Karpas-422 (cell line): ENCODE data around the gene UBQLN1. TPM values are rescaled to one million over a fixed set of nuclear protein-coding genes. Genes with fewer than 3 reads are reported as not detected.

ENCODE experiments used
- DNase-seq: peaks from one replicate; pipeline ENCODE4 v3.0.0-alpha.2; 2015
- H2AFZ ChIP-seq: fragments of 200-600 bp; sonication (generic); 2 replicates; pipeline ENCODE4 v1.6.1; 2014; ENCODE audit warnings: antibody characterized with exemption, low read length, mixed read lengths
- H3K27ac ChIP-seq: fragments of 200-600 bp; sonication (generic); 2 replicates; pipeline ENCODE4 v1.5.1; 2014; ENCODE audit warnings: mild to moderate bottlenecking, low read length, moderate library complexity
- H3K27me3 ChIP-seq: fragments of 200-600 bp; sonication (generic); 2 replicates; pipeline ENCODE4 v1.6.1; 2014; ENCODE audit warnings: low read length, mixed read lengths
- H3K36me3 ChIP-seq: fragments of 200-600 bp; sonication (generic); 2 replicates; pipeline ENCODE4 v1.6.1; 2014; ENCODE audit warnings: low read length, mixed read lengths; ENCODE audit not compliant: insufficient read depth
- H3K4me1 ChIP-seq: fragments of 200-600 bp; sonication (generic); 2 replicates; pipeline ENCODE4 v1.6.1; 2014; ENCODE audit warnings: mild to moderate bottlenecking, low read length, mixed read lengths
- H3K4me2 ChIP-seq: fragments of 200-600 bp; sonication (generic); 2 replicates; pipeline ENCODE4 v1.6.1; 2014; ENCODE audit warnings: low read length, low read depth, mild to moderate bottlenecking; ENCODE audit not compliant: poor library complexity, severe bottlenecking
- H3K4me3 ChIP-seq: fragments of 200-600 bp; sonication (generic); 2 replicates; pipeline ENCODE4 v1.5.1; 2014; ENCODE audit warnings: mild to moderate bottlenecking, antibody characterized with exemption, low read length, mixed read lengths
- H3K79me2 ChIP-seq: fragments of 200-600 bp; sonication (generic); 2 replicates; pipeline ENCODE4 v1.6.1; 2014; ENCODE audit warnings: mild to moderate bottlenecking, low read length, mixed read lengths
- H3K9ac ChIP-seq: fragments of 200-600 bp; sonication (generic); 2 replicates; pipeline ENCODE4 v1.6.0; 2014; ENCODE audit warnings: low read length
- H3K9me2 ChIP-seq: fragments of 200-600 bp; sonication (generic), shearing (Covaris generic); replicated peaks from 2 replicates; pipeline ENCODE4 v1.6.0; 2014; ENCODE audit warnings: mild to moderate bottlenecking, low read length, moderate library complexity; ENCODE audit not compliant: insufficient read depth
- H3K9me3 ChIP-seq: fragments of 300-700, 200-600 bp; sonication (generic); 2 replicates; pipeline ENCODE4 v1.6.1; 2014; ENCODE audit warnings: low read length, mixed read lengths
- H4K20me1 ChIP-seq: fragments of 200-600 bp; sonication (generic); 2 replicates; pipeline ENCODE4 v1.6.1; 2014; ENCODE audit warnings: mild to moderate bottlenecking, antibody characterized with exemption, low read length, low read depth; ENCODE audit not compliant: insufficient read depth
- total RNA-seq: library from RNA; depleted of rRNA; stranded (reverse); fragments of >200 nt; shearing (Covaris generic); gene quantifications from 2 replicates; pipeline ENCODE4 v1.2.3, GENCODE V29; 2014; ENCODE audit warnings: low replicate concordance

UBQLN1 gene
- total RNA-seq, 1 experiment from 2014 or later = 118 TPM

GRCh38 chr9:83722726-83723495, 15.2 kb upstream of the UBQLN1 start:
- Histone ChIP-seq H3K9me3 (peaks cover 5% of the 10 kb centered on the region), H3K4me1 (no peaks in the 10 kb centered on the region), H3K9me2 (no peaks in the 10 kb centered on the region), H3K9ac (no peak overlapping the region), H3K36me3 (no peaks in the 10 kb centered on the region), H3K79me2 (no peaks in the 10 kb centered on the region), H3K27me3 (no peaks in the 10 kb centered on the region), H3K4me3 (no peak overlapping the region), H4K20me1 (no peaks in the 10 kb centered on the region), H3K4me2 (no peak overlapping the region), H2AFZ (no peak overlapping the region), H3K27ac (no peak overlapping the region)
- no peak for DNase-seq

- H3K9me3 ChIP-seq = peaks cover 5% of the 10 kb centered on the region
- H3K36me3 ChIP-seq = no peaks in the 10 kb centered on the region
- no peak overlapping the region for H3K4me2 ChIP-seq
- H3K4me1 ChIP-seq = no peaks in the 10 kb centered on the region
- H3K4me3 ChIP-seq = no peak overlapping the region
- H3K79me2 ChIP-seq = no peaks in the 10 kb centered on the region
- H3K9ac ChIP-seq = no peak overlapping the region
- H3K27me3 ChIP-seq = no peaks in the 10 kb centered on the region
- no peak for DNase-seq
- no peaks in the 10 kb centered on the region for H3K9me2 ChIP-seq
- H3K27ac ChIP-seq = no peak overlapping the region
- H2AFZ ChIP-seq = no peak overlapping the region
- no peaks in the 10 kb centered on the region for H4K20me1 ChIP-seq
Measured at GRCh38 chr9:83721509-83721908, 13.8 kb upstream of the UBQLN1 start.

- Histone ChIP-seq H3K4me2 (no peak overlapping the region), H3K27me3 (no peaks in the 10 kb centered on the region), H2AFZ (no peak overlapping the region), H4K20me1 (no peaks in the 10 kb centered on the region), H3K9me3 (no peaks in the 10 kb centered on the region), H3K79me2 (no peaks in the 10 kb centered on the region), H3K36me3 (no peaks in the 10 kb centered on the region), H3K4me1 (peaks cover 14% of the 10 kb centered on the region), H3K9me2 (no peaks in the 10 kb centered on the region), H3K9ac (no peak overlapping the region), H3K4me3 (no peak overlapping the region), H3K27ac (no peak overlapping the region)
- DNase-seq = no peak
Measured at GRCh38 chr9:83715794-83716193, 8.0 kb upstream of the UBQLN1 start.

GRCh38 chr9:83715221-83715620, 7.5 kb upstream of the UBQLN1 start:
- Histone ChIP-seq H4K20me1 (no peaks in the 10 kb centered on the region), H3K36me3 (no peaks in the 10 kb centered on the region), H3K79me2 (no peaks in the 10 kb centered on the region), H3K9me3 (no peaks in the 10 kb centered on the region), H2AFZ (no peak overlapping the region), H3K9me2 (no peaks in the 10 kb centered on the region), H3K9ac (no peak overlapping the region), H3K27ac (no peak overlapping the region), H3K4me1 (peaks cover 14% of the 10 kb centered on the region), H3K4me2 (no peak overlapping the region), H3K4me3 (no peak overlapping the region), H3K27me3 (no peaks in the 10 kb centered on the region)
- no peak for DNase-seq

GRCh38 chr9:83714329-83714728, 6.6 kb upstream of the UBQLN1 start:
- Histone ChIP-seq H4K20me1 (no peaks in the 10 kb centered on the region), H3K79me2 (no peaks in the 10 kb centered on the region), H2AFZ (peak overlapping the region; percentile 22; the same call in 1 of the 2 replicates), H3K9ac (no peak overlapping the region), H3K27ac (no peak overlapping the region), H3K9me3 (no peaks in the 10 kb centered on the region), H3K4me3 (peak overlapping the region; percentile 2; the same call in 1 of the 2 replicates), H3K4me2 (peak overlapping the region; percentile 37), H3K9me2 (no peaks in the 10 kb centered on the region), H3K4me1 (peaks cover 14% of the 10 kb centered on the region), H3K36me3 (no peaks in the 10 kb centered on the region), H3K27me3 (no peaks in the 10 kb centered on the region)
- DNase-seq = peak; percentile 81

- H3K27ac ChIP-seq = no peak overlapping the region; the same call in 1 of the 2 replicates
- peak overlapping the region; percentile 88 for H3K4me3 ChIP-seq
- no peaks in the 10 kb centered on the region for H3K27me3 ChIP-seq
- no peaks in the 10 kb centered on the region for H3K9me3 ChIP-seq
- peaks cover 41% of the 10 kb centered on the region for H3K79me2 ChIP-seq
- H3K4me2 ChIP-seq = peak overlapping the region; percentile 96
- peaks cover 33% of the 10 kb centered on the region for H3K4me1 ChIP-seq
- peak; percentile 74 for DNase-seq
- peaks cover 14% of the 10 kb centered on the region; the same call in 1 of the 2 replicates for H4K20me1 ChIP-seq
- no peaks in the 10 kb centered on the region for H3K9me2 ChIP-seq
- peaks cover 6% of the 10 kb centered on the region; the same call in 1 of the 2 replicates for H3K36me3 ChIP-seq
- H3K9ac ChIP-seq = peak overlapping the region; percentile 94
- H2AFZ ChIP-seq = peak overlapping the region; percentile 93
Measured at GRCh38 chr9:83708515-83709158, 879 bp upstream of the UBQLN1 start.

- H3K4me2 ChIP-seq = peak overlapping the region; percentile 96
- peaks cover 53% of the 10 kb centered on the region for H3K79me2 ChIP-seq
Measured at GRCh38 chr9:83707518-83707767, 315 bp downstream of the UBQLN1 start.

GRCh38 chr9:83706676-83707517, 861 bp downstream of the UBQLN1 start:
- no peaks in the 10 kb centered on the region for H3K9me2 ChIP-seq
- peak overlapping the region; percentile 94 for H3K9ac ChIP-seq
- peak overlapping the region; percentile 96 for H3K4me2 ChIP-seq
- peak overlapping the region; percentile 88 for H3K4me3 ChIP-seq
- H3K4me1 ChIP-seq = peaks cover 51% of the 10 kb centered on the region
- H3K27ac ChIP-seq = peak overlapping the region; percentile 81
- no peaks in the 10 kb centered on the region for H3K9me3 ChIP-seq
- H4K20me1 ChIP-seq = peaks cover 14% of the 10 kb centered on the region; the same call in 1 of the 2 replicates
- H3K27me3 ChIP-seq = no peaks in the 10 kb centered on the region
- DNase-seq = peak; percentile 77
- peaks cover 58% of the 10 kb centered on the region for H3K79me2 ChIP-seq
- no peak overlapping the region; the same call in 1 of the 2 replicates for H2AFZ ChIP-seq
- H3K36me3 ChIP-seq = peaks cover 6% of the 10 kb centered on the region; the same call in 1 of the 2 replicates

More at GRCh38 chr9:83707518-83707767, 315 bp downstream of the UBQLN1 start:
- no peaks in the 10 kb centered on the region for H3K27me3 ChIP-seq
- no peaks in the 10 kb centered on the region for H3K9me3 ChIP-seq
- peak overlapping the region; percentile 81 for H3K27ac ChIP-seq
- peak overlapping the region; percentile 88 for H3K4me3 ChIP-seq
- DNase-seq = no peak
- H3K36me3 ChIP-seq = peaks cover 6% of the 10 kb centered on the region; the same call in 1 of the 2 replicates
- peak overlapping the region; percentile 93; the same call in 1 of the 2 replicates for H2AFZ ChIP-seq
- peak overlapping the region; percentile 94 for H3K9ac ChIP-seq
- no peaks in the 10 kb centered on the region for H3K9me2 ChIP-seq
- H3K4me1 ChIP-seq = peaks cover 45% of the 10 kb centered on the region
- H4K20me1 ChIP-seq = peaks cover 14% of the 10 kb centered on the region; the same call in 1 of the 2 replicates
